GM19035 (cell line): Measurements from ENCODE around the gene BACH2.
"Not testable (repeated sequence)": the region's sequence is repeated elsewhere in the genome, so short reads cannot be mapped to it uniquely, and the experiment has no call there.

Source experiments
- ATAC-seq: cut with Tn5 transposase; IDR thresholded peaks from one replicate; pipeline ENCODE4 v1.9.1; 2021; ENCODE audit not compliant: unreplicated experiment

BACH2 gene

DNA sequence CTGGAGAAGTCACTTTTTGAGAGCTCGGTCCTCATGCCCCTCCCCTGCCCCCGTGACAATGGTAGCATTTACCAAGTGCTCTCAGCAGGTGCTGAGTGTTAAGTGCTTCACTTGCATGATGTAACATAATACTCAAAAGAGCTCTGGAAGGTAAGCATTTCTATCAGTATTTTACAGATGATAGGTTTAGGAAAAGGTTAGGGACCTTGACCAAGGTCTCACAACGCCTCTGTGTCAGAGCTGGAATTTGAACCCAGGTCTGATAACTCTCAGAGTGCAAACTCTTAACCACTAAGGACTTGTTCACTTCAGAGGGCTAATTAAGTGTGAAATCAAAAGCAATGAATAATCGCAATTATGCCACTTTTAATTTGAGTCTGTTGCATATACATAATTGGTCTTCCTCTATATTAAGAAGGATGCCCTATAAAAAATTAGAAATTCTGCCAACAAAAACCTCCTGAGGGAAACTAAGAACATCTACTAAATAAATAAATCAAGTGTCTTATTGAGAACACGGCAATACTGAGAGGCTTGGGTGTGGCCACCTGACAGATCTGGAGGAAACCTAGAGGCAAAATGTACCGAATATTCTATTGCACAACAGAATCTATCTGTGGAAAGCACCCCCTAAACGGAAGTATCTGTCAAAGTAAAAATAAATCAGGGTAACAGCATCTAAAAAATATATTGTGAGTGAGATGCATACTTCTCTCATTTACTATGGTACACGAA lies 109.8 kb downstream of the BACH2 start:
- ATAC-seq = no peak

DNA sequence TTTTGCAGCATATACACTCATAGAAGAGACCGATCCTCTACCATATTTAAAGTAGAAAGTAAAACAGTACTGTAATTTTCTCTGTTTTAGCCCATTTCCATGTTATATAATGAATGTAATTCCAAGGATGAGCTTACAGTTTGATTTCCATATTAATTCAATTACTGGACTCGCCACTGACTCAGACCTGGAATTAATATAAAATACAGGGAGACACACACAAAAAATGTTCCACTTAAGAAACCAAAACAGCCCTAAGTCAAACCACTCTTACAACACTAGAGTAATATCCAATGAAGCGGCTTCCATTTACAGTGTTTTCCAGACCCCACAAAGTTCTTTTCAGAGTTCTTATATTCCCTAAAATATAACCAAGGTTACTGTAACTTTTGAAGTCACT lies 110.6 kb downstream of the BACH2 start:
- no peak for ATAC-seq

DNA sequence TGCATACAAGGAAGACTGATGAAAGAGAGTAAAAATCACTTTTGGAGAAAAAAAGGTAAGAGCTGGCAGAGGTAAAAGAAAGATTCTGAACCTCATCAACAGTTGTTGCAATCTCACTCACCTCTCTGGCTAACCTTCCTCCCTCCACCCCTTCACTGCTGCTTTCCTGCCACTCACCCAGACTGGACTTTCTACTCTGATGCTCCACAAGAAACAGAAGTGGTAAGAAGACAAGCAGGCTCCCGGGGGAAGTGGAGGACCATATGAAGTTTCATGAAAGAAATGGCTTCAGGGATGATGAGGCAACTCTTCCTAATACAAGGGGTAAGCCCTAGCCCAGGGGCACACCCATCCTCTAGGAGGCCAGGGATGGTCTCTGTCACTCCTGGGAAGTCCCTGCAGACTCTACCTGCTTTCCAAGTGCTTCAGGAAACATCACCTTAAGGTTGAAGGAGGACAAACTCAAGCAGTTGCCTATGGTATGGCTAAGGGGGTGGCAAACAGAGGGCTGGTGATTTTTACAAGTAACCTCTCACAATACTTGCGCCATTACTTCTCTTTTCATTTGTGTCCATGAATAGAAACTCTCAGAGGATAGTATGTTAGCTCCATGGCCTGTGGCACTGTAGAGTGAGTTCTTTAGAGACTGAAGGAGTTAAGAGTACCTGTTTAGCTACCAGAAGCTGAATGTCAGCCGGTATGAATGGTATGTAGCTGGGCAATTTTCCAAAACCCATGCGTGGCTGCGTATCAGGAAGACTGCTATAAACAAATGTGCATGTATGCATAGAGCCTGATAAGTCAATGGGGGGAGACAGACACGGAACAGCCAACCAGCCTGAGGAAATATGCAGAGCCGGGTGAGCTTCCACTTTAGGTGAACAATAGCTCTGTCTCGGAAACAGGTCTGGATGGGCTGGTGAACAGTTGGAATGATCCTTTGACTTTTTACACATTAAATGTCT lies 112.0 kb downstream of the BACH2 start:
- no peak for ATAC-seq

DNA sequence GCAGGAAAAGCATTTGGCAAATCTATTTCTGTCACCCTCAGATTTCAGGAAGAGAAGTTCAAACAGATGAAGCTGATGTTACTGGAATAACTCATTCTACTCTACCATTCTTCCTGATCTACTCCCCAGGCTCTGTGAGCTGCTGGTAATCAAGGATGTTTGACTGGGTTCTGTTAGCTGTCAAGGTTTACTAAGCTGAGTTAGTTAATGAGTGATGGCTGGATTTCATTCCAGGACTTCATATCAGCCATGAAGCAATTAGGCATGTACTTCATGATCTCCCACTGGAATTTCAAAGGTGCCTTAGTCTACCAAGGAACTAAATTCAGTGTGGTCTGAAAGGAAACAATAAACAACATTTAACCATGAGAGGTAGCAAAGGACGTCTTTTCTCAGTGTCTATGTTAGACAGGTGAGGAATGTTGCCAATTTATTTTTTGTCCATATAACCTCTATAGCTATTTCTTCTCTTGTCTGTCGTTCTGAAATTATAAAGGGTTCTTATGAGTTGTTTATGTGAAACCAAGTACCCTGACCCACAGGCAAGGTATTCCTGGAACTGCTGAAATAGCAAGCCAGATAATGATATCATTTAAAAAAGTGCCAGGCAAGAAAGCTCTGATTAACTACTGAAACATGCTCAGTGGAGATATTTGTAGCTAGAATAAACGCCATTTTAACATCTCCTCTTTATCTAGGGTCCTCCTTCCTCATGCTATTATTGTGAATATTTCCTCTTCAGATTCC lies 112.9 kb downstream of the BACH2 start:
- no peak for ATAC-seq

DNA sequence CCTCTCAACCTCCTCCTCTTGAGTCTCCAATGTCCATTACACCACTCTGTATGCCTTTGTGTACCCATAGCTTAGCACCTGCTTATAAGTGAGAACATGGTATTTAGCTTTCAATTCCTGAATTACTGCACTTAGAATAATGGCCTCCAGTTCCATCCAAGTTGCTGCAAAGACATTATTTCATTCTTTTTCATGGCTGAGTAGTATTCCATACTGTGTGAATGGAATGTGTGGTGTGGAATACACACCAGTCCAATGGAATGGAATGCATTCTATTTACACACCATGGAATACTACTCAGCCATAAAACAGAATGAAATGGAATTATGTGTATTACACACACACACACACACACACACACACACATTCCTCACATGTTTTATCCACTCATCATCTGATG lies 116.1 kb downstream of the BACH2 start:
- no peak for ATAC-seq

DNA sequence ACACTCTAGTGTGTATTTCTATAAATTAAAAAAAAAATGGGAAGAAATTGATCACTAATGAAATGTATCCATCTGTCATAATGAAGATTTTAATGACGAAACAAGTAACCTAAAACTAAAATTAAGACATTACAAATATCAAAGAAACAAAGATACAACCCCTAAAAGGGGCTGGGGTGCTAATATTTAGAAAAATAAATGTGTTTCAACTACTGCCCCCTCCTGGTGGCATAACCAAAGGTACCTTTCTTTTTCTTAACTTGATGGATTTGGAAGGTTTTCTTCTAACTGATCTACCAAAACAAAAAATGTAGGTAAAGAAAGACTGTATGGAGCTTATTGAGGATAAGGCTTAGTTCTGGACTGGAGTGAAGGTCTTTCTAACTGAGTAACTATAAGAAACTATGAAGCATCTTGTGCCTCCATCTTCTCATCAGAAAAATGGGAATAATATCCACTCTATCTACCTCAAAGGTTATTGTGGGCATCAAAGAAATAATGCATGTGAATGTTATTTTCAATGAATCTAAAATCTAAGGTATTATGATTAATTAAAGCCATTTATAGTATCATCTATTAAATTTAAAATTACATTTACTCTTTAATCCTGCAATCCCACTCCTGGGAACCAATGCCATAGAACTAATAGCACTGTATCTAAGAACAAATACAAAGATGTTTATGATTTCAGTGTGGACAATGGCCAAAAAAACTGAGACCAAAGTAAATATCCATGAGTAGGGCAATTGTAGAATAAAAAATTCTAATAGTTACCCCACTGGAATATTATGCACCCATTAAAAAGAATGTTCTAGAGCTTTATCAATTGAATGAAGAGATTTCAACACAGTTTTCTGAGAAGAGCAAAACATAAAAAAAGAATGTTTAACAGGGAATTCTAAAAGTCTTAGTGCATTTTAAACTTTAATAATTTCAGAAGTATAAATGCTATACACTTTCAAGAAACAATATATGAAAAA lies 117.2 kb downstream of the BACH2 start:
- ATAC-seq = no peak

DNA sequence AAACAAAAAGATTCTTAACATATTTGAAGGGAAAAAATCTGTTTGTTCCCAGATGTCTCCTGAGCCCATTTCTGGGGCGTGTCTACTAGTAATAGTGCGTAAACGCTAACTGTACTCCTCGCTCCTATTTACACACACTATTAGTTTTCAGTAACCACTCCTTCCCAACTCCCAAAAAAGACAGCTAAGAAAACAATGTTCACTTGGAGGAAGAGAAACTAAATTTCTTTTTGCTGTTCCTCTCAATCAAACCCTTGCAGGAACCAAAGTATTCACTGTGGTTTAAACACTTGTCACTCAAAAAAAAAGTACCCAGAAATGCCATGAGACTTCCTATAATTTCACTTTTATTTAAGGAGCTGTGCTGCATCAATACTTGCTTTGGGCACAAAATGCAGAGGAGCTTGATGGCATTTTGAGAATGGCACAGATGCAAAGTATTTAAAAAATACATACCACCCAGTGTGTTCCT lies 118.2 kb downstream of the BACH2 start:
- ATAC-seq = no peak

DNA sequence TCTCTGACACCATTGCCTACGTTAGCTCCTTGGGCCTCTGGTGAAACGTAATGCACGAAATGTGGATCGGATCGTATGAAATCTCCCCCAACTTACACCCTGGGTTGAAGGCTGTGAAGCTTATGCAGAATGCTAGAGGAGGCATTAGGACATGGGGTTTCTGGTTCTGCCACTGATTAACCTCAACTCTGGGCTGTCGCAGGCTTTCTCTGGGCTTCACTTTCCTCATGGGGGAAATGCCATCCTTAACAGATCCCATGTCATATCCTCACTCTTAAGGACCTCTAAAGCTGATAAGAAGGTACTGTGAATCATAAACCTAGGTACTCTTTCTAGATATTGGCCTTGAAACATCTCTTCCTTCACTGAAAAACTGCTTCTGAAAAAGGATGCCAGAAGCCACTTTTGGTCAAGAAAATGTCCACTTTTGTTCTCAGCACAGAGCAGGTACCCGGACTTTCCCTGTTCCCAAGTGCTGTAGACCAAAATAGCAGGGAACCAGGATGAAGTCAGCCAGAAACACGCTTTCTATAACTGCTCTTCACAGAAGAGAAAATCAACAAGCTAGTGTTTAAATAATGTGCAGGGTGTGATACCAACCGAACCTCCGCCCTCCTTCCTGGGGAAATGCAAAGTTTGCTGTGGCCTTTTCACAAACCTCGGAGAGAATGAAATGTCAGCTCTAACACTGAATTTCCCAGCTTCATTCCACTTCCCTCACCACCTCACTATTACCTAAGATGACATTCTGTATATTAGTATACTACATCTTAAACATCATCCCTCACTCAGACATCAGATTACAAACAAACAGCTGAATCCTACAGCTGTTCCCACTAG lies 118.9 kb downstream of the BACH2 start:
- no peak for ATAC-seq

DNA sequence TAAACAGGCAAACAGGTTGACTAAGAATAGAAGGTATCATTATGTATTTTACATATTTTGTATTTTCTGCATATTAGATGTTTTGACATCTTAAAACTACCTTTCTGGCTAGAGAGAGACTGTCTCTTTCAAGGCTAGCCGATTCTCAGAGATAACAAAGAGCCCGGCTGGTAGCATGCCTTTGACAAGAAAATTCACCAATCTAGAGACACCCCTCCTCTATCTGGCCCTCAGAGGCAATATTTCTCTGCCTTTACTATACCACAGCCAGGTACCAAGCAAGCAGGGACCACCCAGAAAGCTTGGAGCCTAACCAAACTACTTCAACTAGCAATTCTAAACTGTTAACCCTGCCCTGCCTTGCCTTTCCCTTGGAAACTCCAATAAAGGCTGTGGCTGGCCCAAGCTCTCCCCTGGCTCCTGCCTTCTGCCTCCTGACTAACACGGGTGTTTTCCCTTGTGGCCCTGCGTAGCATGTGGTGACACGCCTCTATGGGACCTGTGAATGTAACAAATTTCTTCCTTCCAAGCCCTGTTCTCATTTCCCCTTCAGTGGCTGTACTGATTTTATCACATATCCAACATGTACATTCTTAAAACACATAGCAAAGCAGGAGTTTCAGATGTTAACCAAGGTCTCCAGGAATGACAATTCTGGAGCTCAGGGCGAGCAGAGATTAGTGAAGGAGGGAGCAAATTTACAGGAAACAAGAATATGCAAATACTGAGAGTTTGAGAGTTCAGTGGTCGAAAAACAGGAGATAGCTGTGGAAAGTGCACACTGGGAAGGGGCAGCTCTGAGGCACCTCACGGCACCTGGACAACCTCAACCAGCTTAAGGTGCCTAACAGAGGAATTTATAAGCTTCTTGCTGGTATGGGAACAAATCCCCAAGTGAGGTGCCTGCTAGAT lies 120.8 kb downstream of the BACH2 start:
- peak; percentile 70 for ATAC-seq

DNA sequence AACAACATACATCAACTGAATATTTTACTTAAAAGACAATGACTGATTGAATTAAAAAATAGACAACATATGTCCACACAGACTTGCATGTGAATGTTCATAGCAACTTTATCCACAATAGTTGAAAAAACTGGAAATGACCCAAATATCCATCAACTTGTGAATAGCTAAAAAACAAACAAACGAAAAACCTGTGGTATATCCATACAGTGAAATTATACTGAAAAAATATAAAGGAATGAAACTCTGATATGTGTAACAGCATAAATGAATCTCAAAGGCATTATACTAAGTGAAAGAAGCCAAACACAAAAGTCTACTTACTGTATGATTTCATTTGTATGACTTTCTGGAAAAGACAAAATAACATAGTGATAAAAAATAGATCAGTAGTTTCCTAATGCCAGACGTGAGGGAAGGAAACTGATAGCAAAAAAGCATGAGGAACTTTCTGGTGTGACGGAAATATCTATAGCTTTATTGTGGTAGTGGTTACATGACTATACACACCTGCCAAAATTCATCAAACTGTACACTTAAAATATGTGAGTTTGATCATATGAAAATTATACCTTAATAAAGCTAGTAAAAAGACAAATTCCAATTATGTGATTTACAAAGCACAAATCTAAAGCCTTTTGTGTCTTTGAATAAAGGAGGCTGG lies 123.2 kb downstream of the BACH2 start:
- no peak for ATAC-seq

DNA sequence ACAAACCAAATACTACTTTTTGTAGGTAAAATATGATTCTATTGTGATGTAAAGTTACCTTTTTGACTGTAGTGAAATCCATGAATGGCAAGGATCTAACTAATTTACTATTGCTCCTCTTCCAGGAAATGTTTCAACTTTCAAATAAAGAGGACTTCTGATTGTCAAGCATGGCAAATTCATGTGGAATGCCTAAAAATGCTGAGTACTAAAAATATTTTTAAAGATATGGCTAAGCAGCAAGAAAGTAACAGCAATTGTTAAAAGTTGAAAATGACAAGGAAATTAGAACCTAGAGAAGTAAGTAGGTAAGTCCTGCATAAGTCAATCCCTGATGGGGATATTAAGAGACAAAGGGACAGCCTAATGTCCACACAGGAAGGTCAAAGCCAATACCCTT lies 126.0 kb downstream of the BACH2 start:
- ATAC-seq = no peak

DNA sequence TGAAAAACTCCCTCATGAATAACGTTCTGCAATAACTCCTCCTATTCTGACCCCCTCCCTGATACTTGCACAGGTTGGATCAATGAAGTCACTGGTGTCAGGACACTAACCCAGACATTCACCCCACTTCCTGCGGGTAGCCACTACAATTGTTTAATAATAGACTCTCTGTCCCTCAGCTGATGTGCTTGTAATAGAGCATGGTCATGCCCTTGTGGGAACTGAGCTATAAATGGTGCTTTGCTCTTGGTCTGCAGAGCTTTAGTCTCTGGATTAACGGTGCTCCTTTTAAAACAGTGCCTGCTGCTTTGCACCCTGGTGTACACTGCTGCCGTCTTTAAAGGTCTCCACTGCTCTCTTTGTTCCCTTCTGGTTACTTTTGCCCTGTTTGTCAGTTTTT lies 127.3 kb downstream of the BACH2 start:
- no peak for ATAC-seq

DNA sequence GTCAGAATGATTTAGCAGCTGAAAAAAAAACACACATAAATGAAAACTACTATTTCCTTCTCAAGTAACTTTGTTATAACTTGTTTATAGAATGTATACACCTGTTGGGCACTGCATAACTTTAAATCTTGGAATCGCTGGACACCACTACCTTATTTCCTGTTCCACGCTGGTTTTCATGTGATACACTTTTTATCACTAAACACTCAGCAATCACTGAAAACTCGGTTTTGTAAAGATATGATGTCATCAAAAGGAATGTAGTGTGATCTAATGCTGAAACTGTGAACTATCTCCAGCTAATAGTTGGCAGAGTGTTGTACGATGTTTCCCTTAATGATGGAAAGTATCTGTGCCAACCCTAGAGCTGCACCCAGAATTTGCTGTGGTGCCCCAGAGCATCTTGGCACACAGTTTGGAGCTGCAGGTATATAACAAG lies 127.9 kb downstream of the BACH2 start:
- no peak for ATAC-seq

DNA sequence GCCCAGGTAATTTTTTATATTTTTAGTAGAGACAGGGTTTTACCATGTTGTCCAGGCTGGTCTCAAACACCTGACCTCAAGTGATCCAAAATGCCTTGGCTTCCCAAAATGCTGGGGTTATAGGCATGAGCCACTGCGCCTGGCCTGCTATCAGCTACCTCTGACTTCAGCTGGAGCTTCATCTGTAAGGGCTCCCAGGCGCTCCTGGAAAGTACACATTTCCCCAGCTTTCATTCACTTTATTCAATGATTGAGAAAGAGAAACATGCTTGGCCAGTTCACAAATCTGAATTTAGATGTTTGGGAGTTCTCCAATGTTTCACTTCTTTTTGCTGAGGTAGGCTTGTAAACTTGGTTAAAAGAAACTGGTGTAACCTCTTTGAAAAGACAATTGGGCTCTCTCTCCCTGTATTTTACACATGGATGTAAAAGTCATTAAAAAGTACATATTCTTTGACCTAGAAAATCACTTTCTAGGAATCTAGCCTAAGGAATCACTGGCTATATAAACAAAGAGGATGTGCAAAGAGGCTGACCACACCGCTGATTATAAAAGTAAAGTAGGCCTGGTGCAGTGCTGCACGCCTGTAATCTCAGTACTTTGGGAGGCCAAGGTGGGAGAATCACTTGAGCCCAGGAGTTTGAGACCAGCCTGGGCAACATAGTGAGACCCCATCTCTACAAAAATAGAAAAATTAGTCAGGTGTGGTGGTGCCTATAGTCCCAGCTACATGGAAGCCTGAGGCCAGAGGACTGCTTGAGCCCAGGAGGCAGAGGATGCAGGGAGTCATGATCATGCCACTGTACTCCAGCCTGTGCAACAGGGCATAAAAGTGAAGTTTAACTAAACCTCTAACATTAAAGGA lies 128.9 kb downstream of the BACH2 start:
- no peak for ATAC-seq

DNA sequence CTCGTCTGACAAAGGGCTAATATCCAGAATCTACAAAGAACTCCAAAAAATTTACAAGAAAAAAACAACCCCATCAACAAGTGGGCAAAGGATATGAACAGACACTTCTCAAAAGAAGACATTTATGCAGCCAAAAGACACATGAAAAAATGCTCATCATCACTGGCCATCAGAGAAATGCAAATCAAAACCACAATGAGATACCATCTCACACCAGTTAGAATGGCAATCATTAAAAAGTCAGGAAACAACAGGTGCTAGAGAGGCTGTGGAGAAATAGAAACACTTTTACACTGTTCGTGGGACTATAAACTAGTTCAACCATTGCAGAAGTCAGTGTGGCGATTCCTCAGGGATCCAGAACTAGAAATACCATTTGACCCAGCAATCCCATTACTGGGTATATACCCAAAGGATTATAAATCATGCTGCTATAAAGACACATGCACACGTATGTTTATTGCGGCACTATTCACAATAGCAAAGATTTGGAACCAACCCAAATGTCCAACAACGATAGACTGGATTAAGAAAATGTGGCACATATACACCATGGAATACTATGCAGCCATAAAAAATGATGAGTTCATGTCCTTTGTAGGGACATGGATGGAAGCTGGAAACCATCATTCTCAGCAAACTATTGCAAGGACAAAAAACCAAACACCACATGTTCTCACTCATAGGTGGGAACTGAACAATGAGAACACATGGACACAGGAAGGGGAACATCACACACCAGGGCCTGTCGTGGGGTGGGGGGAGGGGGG lies 130.3 kb downstream of the BACH2 start:
- not testable (repeated sequence) for ATAC-seq
